ENCODE results near the gene CENPF.

The CENPF gene

GRCh38 chr1:214566158-214567104 is 36.6 kb upstream of the CENPF start:
- TF ChIP-seq TAF1 (IDR thresholded peaks at IDR 0.05; ENCODE audit: low read depth) (no peak), EGR1 (IDR thresholded peaks at IDR 0.05) (no peak), YY1 (IDR thresholded peaks at IDR 0.05; ENCODE audit: low read depth) (no peak), RAD21 (IDR thresholded peaks at IDR 0.05; ENCODE audit: low read depth) (no peak), FOXM1 (IDR thresholded peaks at IDR 0.05; ENCODE audit: borderline replicate concordance, low read depth) (no peak), REST (IDR thresholded peaks at IDR 0.05; ENCODE audit: low read depth) (no peak), MAX (IDR thresholded peaks at IDR 0.05) (no peak), NFIC (IDR thresholded peaks at IDR 0.05) (no peak)

GRCh38 chr1:214567481-214567980 is 35.5 kb upstream of the CENPF start:
- TF ChIP-seq TEAD4 (IDR thresholded peaks at IDR 0.05) (no peak), CREB1 (IDR thresholded peaks at IDR 0.05; ENCODE audit: low read depth) (no peak), CEBPB (IDR thresholded peaks at IDR 0.05) (no peak), ZBTB7A (IDR thresholded peaks at IDR 0.05; ENCODE audit: low read depth) (no peak), FOXM1 (IDR thresholded peaks at IDR 0.05; ENCODE audit: borderline replicate concordance, low read depth) (no peak), NFIC (IDR thresholded peaks at IDR 0.05) (no peak), USF1 (IDR thresholded peaks at IDR 0.05) (no peak), RAD21 (IDR thresholded peaks at IDR 0.05; ENCODE audit: low read depth) (no peak), MAX (IDR thresholded peaks at IDR 0.05) (no peak), YY1 (IDR thresholded peaks at IDR 0.05; ENCODE audit: low read depth) (no peak), EGR1 (IDR thresholded peaks at IDR 0.05) (no peak), TCF12 (IDR thresholded peaks at IDR 0.05; ENCODE audit: low read depth) (no peak), TAF1 (IDR thresholded peaks at IDR 0.05; ENCODE audit: low read depth) (no peak), REST (IDR thresholded peaks at IDR 0.05; ENCODE audit: low read depth) (no peak)

GRCh38 chr1:214568328-214568727 is 34.7 kb upstream of the CENPF start:
- TF ChIP-seq FOXM1 (IDR thresholded peaks at IDR 0.05; ENCODE audit: borderline replicate concordance, low read depth) (no peak), USF1 (IDR thresholded peaks at IDR 0.05) (no peak), YY1 (IDR thresholded peaks at IDR 0.05; ENCODE audit: low read depth) (no peak), REST (IDR thresholded peaks at IDR 0.05; ENCODE audit: low read depth) (no peak), CREB1 (IDR thresholded peaks at IDR 0.05; ENCODE audit: low read depth) (no peak), EP300 (IDR thresholded peaks at IDR 0.05; ENCODE audit: borderline replicate concordance) (no peak), TEAD4 (IDR thresholded peaks at IDR 0.05) (no peak), CEBPB (IDR thresholded peaks at IDR 0.05) (no peak), NFIC (IDR thresholded peaks at IDR 0.05) (no peak), TCF12 (IDR thresholded peaks at IDR 0.05; ENCODE audit: low read depth) (no peak), RAD21 (IDR thresholded peaks at IDR 0.05; ENCODE audit: low read depth) (no peak), EGR1 (IDR thresholded peaks at IDR 0.05) (no peak), MAX (IDR thresholded peaks at IDR 0.05) (no peak), ZBTB7A (IDR thresholded peaks at IDR 0.05; ENCODE audit: low read depth) (no peak), TAF1 (IDR thresholded peaks at IDR 0.05; ENCODE audit: low read depth) (no peak)

Measured in Ishikawa (cell line).